Stimulated activated CD8-positive, alpha-beta memory T cell treated with anti-CD3 and anti-CD28 coated beads, Interleukin-2, amount 100 ng/mL, for 1 hour (primary cell): ENCODE data around the gene GRAMD2B.
"Not testable (repeated sequence)": the region's sequence is repeated elsewhere in the genome, so short reads cannot be mapped to it uniquely, and the experiment has no call there.

Experiments
- DNase-seq, 2 donors: peaks; one replicate each; pipeline ENCODE4 v3.0.0-alpha.2; 2020; ENCODE audit warnings: low read depth in 2 of 2

Gene GRAMD2B

DNA sequence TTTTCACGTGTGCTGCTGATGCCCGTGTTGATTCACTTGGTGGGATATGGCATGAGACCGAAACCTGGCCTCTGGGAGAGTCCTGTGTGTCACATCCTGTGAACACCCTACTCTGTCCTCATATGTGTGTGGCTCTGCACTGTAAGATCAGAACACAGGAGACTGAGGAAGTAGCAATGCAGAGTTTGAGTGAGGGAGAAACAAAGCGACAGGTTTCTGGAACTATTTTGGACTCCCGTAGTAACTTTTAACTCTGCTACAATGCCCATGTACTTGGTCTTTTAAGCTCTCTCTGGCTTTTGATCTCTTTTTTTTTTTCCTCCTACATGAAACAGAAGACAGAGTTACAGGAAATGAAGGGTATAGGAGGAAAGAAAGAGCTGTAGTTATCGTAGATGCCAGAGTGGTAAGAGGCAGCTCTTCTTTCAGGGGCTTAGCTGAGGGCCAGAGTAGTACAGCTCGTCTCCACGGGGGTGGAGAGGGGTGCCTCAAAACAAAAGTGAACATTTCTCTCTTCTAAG, 26.6 kb downstream of the GRAMD2B start:
- peak; percentile 16 to 20 for DNase-seq

DNA sequence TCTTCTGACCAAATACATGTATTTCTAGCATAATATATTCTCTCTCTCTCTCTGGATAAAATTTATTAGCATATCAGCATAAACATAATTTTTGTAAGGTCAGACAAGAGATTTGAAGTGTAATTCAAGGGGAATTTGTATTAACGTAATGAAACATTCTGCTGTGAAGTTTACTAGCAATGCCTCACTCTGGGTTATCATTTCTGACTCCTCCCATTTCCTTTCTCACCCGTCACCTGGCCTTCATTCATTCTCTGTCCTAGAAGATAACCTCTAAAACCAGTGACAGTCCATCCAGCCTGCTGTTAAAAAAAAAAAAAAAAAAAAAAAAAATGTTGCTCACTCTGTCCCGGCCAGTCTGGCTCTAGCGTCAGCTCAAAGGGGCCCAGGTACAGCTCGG, 27.1 kb downstream of the GRAMD2B start:
- DNase-seq: no peak

DNA sequence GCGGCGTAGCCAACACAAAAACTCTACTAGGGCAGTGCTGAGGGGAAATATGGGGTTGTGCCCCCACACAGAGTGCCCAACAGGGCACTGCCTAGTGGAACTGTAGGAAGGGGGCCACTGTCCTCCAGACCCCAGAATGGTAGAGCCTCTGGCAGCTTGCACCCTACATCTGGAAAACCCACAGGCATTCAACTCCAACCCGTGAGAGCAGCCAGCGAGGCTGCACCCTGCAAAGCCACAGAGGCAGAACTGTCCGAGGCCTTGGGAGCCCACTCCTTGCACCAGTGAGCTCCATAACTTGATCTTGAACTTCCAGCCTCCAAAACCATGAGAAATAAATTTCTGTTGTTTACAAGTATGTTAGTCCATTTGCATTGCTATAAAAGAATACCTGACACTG, 27.7 kb downstream of the GRAMD2B start:
- no peak for DNase-seq

DNA sequence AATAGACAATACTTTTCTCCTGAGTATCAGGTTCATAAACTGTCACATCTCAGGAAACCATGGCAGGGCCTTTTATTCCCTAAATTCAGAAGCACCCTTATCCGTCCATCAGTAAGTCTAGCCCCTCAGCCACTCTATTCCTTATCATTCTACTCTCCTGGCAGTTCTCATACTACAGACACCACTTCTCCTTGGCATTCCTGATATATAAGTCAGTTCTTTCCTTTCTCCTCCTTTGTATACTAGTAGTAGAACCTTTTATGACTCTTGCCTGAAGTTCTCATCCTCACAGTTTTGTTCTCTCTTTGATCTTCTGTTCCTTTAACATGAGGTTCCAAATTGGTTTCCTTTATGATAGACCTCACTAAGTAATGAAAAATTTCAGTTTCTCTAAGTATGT, 29.3 kb downstream of the GRAMD2B start:
- DNase-seq: no peak

DNA sequence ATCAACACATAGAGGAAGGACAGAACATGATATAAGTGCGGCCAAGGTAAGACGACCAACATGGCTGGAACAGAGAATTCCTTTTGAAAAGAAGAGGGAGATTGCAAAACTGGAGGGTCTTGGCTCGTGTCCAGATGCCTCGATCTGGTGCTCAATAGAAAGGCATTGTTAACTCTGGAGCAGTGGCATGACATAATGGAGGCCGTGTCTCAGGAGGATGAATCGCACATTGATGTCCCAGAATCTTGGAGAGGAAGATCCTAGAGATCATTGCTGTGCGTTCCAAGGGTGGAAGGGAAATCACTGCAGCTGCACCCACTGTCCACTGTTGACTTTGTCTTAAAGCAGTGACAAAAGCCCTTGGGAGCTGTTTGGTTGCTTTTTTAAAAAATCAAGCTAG, 30.9 kb downstream of the GRAMD2B start:
- DNase-seq: no peak

DNA sequence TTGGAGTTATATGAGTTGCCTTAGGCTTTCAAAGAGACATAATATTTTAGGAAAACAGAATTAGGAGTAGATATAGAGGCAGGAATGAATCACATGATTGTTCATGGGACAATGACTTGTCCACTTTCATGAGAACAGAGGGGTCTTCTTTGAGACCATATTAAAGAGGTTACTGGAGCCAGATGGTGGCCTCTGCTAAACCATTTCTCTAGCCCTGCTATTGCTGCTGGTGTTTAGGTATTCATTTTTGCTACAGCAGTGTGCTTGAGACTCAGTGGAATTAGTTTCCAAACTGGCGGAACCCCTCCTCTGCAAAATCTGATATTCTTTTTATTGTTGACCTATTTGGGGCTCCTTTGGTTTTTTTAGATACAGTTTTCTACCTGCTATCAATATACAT, 31.3 kb downstream of the GRAMD2B start:
- DNase-seq: no peak

DNA sequence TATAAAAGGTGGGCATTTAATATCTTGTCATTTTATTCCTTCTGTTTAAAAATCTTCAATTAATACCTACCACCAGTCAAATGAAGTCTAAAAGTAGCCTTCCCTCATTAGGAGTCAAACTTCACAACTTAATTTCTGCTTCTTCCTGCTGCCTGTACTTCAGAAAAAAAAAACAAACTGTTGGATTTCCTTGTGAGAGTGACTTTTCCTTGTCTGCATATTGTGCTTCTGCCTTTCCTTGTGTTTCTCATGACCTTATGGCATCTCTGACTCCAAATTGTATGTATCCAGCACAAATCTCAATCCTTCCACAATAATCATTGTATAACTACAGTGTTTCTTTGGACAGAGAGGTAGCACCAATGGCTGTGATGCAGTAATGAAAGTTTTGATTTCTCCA, 32.1 kb downstream of the GRAMD2B start:
- no peak for DNase-seq

DNA sequence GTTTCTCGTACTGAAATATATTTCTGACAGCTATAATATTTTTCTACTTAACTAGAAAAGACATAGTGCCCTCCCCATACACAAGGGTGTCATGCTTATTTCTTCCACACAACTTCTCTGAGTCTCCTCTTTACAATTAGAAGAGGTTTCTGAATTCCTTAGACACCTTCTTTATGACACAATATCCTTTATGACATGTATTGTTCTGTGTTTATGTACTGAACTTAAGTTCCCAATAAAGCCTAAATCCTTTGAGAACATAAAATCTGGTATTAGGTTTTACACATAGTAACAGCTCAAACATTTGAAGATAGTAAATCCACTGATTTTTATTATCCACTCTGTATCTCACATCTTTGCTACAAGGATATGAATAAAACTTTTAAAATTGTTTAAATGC, 32.5 kb downstream of the GRAMD2B start:
- no peak for DNase-seq

DNA sequence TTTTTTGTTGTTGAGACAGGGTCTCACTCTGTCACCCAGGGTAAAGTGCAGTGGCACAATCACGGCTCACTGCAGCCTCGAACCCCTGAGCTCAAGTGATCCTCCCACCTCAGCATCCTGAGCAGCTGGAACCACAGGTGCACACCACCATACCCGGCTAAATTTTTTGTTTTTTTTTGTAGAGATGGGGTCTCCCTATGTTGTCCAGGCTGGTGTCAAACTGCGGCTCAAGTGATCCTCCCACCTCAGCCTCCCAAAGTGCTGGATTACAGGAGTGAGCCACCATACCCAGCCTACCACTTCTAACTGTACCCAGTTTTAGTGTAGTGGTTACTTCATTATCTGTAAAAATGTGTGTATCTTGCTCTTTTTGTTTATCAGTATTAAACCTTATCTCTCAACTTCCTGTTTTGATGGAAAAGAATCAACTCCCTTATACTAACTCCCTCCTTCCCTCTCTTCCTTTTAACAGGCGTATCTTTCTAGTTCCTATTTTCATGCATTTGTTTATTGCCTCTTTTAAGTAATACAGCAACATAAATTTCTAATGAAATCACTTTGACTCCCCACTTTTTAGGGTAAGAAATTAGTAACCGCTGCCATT, 33.1 kb downstream of the GRAMD2B start:
- no peak for DNase-seq

DNA sequence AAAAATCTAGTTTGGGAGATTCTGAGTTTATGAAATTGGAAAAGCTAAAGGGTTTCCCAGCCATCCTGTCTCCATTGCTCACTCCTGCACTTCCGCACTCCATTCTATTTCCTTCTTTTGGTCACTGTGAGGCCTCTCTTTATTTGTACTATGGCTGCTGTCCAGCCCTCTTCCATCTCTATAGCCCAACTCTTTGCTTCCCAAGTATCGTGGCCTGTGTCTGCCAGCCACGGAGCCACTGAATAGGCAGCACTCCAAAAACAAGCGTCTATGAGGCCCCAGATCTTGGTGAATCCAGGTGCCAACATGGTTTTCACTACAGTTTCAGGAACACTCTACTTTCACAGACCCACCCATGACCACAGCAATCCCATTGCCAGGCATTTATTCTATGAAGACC, 37.2 kb downstream of the GRAMD2B start:
- DNase-seq: no peak

DNA sequence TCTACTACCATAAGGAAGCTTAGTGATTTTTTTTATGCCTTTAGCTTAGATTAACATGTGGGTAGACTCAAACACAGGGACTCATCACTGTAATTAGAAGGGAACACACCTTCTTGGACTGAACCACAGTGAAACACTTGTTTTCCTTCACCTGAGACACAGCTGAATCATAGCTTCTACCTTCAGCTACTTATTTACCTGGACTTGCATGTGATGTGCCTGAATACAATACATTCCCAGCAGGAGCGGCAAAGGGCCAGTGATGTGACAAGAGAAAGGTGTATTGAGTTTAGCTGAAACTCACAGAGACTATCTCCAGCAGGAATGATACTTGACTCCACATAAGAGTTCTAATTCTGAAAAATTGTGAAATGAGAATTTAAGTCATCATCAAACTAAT, 37.8 kb downstream of the GRAMD2B start:
- DNase-seq: no peak

DNA sequence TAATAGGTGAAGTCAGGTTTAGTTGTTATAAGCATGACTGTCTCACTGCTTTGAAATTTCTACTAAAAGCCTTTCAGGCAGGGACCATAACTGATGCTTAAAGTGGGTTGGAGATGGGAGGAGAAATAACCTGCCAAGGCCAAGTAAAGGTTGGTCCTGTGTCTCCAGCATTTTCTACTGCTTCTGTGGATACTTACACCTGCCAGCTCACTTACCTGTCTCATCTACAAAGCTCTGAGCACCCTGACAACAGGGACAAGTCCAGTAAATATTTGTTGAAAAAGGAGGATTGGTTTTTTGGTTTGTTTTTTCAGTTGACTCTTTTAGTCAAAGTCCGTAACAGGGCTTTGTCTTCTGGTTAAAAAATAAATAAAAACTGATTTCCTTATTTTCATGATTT, 38.6 kb downstream of the GRAMD2B start:
- no peak for DNase-seq

DNA sequence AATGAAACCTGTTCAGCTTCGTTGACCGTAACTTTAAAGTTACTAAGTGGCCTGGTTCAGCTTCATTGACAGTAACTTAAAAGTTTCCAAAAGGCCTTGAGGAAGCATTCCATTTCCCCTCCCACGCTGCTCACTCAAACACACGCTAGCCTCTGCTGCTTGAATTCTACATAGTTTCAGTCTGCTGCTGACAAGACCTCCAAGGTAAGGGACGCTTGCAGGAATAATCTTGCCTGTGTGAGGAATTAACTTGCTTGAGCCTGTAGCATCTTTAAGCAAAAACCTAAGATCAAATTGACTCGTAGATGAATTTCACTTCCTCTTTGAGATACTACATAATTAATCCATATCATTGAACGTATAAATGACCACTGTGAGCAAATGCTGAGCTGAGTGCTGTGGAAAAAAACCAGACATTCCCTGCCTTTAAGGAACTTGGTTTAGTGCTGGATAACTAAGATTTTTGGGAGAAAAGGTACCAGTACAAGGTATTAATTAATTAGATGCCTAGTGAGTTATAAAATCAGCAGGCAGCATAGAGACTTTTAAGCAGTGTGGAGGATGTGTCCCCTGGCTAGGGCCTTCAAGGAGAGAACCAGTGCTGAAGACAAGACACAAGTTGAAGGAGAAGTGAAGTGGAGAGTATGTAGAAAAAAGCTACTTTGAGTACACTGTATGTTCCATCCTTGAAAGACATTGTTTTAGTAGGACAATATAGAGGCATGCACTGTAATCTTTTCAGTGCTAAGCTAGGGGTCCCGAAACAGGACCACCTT, 39.2 kb downstream of the GRAMD2B start:
- no peak for DNase-seq

DNA sequence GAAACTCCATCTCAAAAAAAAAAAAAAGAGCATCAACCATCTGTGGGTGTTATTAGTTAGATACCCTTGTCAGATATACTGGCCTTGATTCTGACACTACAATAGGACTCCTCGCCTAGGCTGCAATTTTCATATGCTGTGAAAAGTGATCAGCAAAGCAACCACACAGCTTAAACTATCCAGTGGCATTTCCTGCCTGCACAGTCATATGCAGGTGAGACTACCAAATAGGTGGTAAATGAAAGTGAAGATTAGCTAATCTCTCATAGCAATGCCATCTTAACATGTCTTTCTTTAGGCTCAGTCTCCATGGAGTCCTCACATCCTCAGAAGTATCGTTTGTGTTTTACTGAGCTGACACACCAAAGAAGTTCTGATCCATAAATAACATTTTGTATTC, 40.8 kb downstream of the GRAMD2B start:
- no peak for DNase-seq

DNA sequence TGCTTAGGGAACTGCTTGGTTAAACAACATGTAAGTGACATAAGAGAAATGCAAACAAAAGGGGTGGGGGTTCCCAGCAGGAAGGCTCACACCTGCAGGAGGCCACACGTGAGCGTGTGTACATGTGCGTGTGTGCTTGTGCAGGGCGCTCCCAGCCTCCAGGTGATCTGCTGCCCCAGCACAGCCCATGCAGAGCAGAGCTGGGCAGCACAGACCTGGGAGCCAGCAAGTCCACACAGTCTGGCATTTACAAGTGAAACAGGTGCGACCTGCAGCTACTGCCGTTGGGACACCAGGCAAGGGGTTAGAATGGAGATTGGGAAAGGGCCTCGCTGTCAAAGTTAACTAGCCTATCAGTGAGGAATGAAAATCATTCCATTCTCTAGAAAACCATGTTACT, 41.8 kb downstream of the GRAMD2B start:
- DNase-seq: no peak

DNA sequence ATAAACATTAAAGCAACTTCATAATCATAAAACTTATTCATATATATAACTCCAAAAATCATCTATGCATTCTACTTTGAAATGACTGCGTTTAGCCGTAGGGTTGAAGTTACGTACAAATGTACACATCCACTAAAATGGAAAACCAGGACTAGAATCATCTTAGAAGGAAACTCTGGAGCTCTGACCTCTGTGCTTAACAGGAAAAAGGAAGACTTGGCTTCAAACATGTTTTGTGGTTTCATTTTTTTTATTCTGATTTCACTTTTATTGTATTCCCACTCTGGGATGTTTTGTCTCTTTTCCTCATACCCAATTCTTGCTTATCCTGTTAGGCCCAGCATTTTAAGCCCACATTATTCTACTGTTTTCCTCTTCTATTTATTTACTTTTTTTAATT, 44.9 kb downstream of the GRAMD2B start:
- no peak for DNase-seq

DNA sequence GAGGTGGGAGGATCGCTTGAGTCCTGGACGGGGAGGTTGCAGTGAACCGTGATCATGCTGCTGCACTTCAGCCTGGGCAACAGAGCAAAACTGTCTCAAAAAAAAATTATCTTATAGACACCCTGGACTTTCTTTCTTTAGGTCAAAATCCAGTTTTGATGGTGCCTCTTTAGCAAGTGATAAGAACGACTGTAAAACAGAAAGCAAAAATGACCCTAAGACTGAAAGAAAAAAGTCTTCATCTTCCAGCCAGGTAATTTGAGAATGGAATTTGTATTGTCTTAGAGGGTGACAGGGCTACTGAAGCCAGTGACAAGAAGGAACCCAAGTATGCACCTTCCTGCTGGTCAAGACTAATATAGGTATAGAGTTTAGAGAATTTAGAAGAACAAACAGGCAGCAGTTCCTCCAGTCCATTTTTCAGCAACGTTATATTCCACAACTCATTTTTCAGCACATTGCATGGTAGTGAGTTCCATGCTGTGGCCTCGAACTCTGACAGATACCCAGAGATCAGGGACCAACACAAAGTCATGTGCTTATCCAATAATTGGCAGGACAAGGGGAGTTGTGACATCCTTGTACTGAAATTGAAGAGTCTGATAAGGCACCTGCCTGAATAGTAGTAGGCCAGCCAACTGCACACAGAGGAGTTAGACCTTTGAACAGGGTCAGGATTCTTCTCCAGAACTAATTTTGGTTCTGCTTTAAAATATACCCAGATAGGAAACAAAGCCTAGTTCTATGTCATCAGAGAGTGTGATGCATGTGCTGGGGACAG, 46.5 kb downstream of the GRAMD2B start:
- no peak for DNase-seq

DNA sequence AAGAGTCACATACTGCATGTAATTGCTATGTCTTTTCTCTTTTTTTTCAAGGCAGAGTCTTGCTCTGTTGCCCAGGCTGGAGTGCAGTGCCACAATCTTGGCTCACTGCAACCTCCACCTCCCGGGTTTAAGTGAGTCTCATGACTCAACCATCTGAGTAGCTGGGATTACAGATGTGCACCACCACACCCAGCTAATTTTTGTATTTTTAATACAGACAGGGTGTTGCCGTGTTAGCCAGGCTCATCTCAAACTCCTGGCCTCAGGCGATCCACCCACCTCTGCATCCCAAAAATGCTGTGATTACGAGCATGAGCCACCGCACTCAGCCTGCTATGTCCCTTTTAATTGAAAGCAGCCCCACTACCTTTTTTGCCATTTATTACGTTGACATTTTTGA, 47.3 kb downstream of the GRAMD2B start:
- DNase-seq: not testable (repeated sequence)

DNA sequence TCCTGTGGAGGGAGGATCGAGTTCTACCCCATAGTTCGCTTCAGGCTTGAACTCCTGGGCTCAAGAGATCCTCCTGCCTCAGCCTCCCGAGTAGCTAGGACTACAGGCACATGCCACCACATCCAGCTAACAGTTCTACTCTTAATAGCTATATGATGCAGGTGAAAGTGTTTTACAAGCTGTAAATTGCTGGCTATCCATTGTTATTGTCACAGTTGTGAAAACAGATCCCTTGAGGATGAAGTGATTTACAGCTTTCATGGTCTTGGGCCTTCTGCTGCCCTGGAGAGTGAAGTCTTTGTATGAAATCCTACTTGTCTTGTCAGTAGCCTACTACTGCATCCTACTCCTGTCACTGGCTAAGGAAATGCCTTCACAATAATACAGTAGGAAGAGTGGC, 48.0 kb downstream of the GRAMD2B start:
- no peak for DNase-seq

DNA sequence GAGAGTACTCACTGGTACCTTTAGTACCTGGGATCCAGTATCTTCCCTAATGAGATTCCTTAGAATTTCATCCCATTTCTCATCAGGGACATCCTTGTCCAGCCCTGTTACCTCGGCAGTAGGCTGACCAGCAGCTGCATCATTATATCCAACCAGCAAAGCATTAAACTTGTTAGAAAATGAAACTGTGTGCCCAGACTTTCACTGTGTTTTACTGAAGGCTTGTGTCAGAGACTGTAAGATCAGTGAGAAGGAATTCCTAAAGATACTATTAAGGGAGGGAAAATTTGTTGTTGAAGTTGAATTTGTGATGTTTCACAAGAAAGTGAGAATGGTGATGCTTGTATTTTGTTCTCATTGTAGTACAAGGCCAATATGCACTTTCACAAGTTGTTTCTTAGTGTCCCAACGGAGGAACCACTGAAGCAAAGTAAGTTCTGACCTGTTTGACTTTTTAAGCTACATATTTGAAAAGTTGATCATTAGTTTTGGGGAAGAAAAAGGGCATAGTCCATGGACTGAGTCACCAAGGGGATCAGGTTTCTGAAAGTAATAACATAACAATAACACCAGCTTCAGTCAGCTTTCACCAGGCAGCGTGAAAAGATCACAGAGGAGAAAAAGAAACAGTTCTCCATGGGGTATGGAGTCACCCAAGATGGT, 48.8 kb downstream of the GRAMD2B start:
- no peak for DNase-seq

DNA sequence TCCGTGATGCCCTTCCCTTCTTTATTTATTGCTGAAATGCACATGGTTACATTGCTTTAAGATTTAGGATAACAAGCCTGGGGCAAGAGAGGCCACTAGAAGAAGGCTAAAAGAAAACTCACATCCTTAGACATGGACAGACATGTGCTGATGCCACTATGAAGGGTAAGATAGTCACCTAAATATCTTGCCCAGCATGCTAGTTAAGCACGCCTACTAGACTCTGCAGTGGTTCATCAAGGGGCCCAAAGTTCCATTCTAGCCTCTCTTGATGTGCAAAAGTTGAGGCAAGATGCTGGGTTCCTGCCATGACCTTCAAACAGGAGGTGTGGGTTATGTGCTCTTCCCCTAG, 49.3 kb downstream of the GRAMD2B start:
- no peak for DNase-seq
